Panc1 (cell line): ENCODE measurements around the gene BBC3. TPM values are rescaled to one million over a fixed set of nuclear protein-coding genes. Genes with fewer than 3 reads are reported as not detected.

Source experiments
- ATAC-seq: fragments of 200-7000 bp; cut with Tn5 transposase; 2 replicates; pipeline ENCODE4 v1.9.1; 2020; ENCODE audit warnings: mild to moderate bottlenecking, moderate library complexity
- BruUV-seq: library from RNA; stranded (reverse); fragments of 400-500 nt; replicated peaks from 2 replicates; lab custom pipeline; 2021; lab: Mats Ljungman, UMichigan
- CTCF ChIA-PET: fragments of 300-600 bp; sonication (Branson Sonifier 250); formaldehyde crosslinking; loops from one replicate; lab custom pipeline; 2022; ENCODE audit warnings: antibody characterized with exemption; lab: Charles Lee
- POLR2A ChIA-PET: fragments of 300-600 bp; sonication (Branson Sonifier 250); formaldehyde crosslinking; loops from one replicate; lab custom pipeline; 2022; ENCODE audit warnings: antibody characterized with exemption; lab: Charles Lee
- DNase-seq: peaks from one replicate; pipeline ENCODE4 v3.0.0-alpha.2; 2010; ENCODE audit warnings: low read depth, low spot score
- H3K27ac ChIP-seq: 2 replicates; pipeline ENCODE4 v1.5.1; 2011; ENCODE audit warnings: mild to moderate bottlenecking, low read length, inconsistent platforms
- H3K27me3 ChIP-seq: fragments of 200-500 bp; sonication (Bioruptor generic); 2 replicates; pipeline ENCODE4 v1.6.0; 2014; ENCODE audit warnings: low read length, inconsistent platforms; ENCODE audit not compliant: control insufficient read depth, insufficient read depth
- H3K36me3 ChIP-seq: fragments of 200-500 bp; sonication (Bioruptor generic); 2 replicates; pipeline ENCODE4 v1.5.1; 2014; ENCODE audit warnings: inconsistent platforms, mild to moderate bottlenecking, low read length, moderate library complexity; ENCODE audit not compliant: control insufficient read depth, insufficient read depth
- H3K4me1 ChIP-seq: 2 replicates; pipeline ENCODE4 v1.5.1; 2011; ENCODE audit warnings: inconsistent platforms, mild to moderate bottlenecking, low read length, moderate library complexity; ENCODE audit not compliant: control insufficient read depth, insufficient read depth
- H3K4me3 ChIP-seq, 2 experiments: 2 replicates each; pipeline ENCODE4 v1.5.1; 2011 to 2012; ENCODE audit warnings: low read depth in 2 of 2, low read length in 2 of 2, mild to moderate bottlenecking in 2 of 2, inconsistent platforms in 1 of 2, moderate library complexity in 1 of 2
- H3K9me3 ChIP-seq: fragments of 200-500 bp; sonication (Bioruptor generic); 2 replicates; pipeline ENCODE4 v1.5.1; 2014; ENCODE audit warnings: low read depth, mild to moderate bottlenecking, inconsistent platforms, low read length, moderate library complexity; ENCODE audit not compliant: control insufficient read depth, insufficient read depth
- POLR2AphosphoS5 ChIP-seq: IDR thresholded peaks from 2 replicates; pipeline ENCODE4 v1.6.1; 2012; ENCODE audit warnings: mild to moderate bottlenecking, low read depth, low read length, moderate library complexity
- REST ChIP-seq, 2 experiments: IDR thresholded peaks; 2 replicates each; pipeline ENCODE4 v1.6.1; 2011 to 2012; ENCODE audit warnings: low read depth in 2 of 2, control low read depth in 1 of 2, low read length in 1 of 2, mild to moderate bottlenecking in 1 of 2, moderate library complexity in 1 of 2; ENCODE audit not compliant: insufficient read depth in 1 of 2
- SIN3A ChIP-seq: IDR thresholded peaks from 2 replicates; pipeline ENCODE4 v1.6.1; 2012; ENCODE audit warnings: low read depth, mild to moderate bottlenecking, low read length, moderate library complexity, borderline replicate concordance; ENCODE audit not compliant: insufficient read depth
- TCF7L2 ChIP-seq: IDR thresholded peaks from 2 replicates; pipeline ENCODE4 v1.6.1; 2011; ENCODE audit warnings: mild to moderate bottlenecking, low read depth, low read length, inconsistent platforms
- in situ Hi-C: cut with HindIII; loops from 2 replicates; pipeline ENCODE4 v1.10.0; 2016; ENCODE audit warnings: low sequenced_read_pairs, low pct_unique_long_range_greater_than_20kb
- intact Hi-C: fragments of 100-400 bp; cut with micrococcal nuclease; formaldehyde crosslinking; loops from one replicate; pipeline ENCODE4 v1.10.0; 2022; ENCODE audit not compliant: unreplicated experiment
- total RNA-seq: library from RNA; stranded (reverse); gene quantifications from one replicate; pipeline ENCODE4 v1.2.1, GENCODE V29; 2021; ENCODE audit not compliant: unreplicated experiment
- TF ChIP-seq, protein P1 (sequence below): fragments of 450-650 bp; IDR thresholded peaks from 2 replicates; pipeline ENCODE4 v1.5.1; 2017; ENCODE audit warnings: mild to moderate bottlenecking

The BBC3 gene
- total RNA-seq, 1 experiment from 2014 or later, result 7.6 TPM

- intact Hi-C loops, result no loop called here
- peak overlapping the region in 1 of 2 experiments; percentile 17; a peak in 1 of 4 replicates for H3K4me3 ChIP-seq
- ChIA-PET POLR2A (interaction anchor here (0.5 kb wide), 1 partner anchor 428 kb away, joined by 8 read pairs; no protein-coding TSS in a partner anchor), CTCF (no interaction called here)
- H3K27ac ChIP-seq, result no peak overlapping the region
- TF ChIP-seq TCF7L2, result no peak
- no peak for TF ChIP-seq REST (IDR thresholded peaks at IDR 0.05; ENCODE audit: insufficient read depth in 1 of 2, low read depth in 2 of 2, low read length in 1 of 2)
- no peak for TF ChIP-seq SIN3A
- TF ChIP-seq, protein P1, sequence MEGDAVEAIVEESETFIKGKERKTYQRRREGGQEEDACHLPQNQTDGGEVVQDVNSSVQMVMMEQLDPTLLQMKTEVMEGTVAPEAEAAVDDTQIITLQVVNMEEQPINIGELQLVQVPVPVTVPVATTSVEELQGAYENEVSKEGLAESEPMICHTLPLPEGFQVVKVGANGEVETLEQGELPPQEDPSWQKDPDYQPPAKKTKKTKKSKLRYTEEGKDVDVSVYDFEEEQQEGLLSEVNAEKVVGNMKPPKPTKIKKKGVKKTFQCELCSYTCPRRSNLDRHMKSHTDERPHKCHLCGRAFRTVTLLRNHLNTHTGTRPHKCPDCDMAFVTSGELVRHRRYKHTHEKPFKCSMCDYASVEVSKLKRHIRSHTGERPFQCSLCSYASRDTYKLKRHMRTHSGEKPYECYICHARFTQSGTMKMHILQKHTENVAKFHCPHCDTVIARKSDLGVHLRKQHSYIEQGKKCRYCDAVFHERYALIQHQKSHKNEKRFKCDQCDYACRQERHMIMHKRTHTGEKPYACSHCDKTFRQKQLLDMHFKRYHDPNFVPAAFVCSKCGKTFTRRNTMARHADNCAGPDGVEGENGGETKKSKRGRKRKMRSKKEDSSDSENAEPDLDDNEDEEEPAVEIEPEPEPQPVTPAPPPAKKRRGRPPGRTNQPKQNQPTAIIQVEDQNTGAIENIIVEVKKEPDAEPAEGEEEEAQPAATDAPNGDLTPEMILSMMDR, result no peak
- no peak for TF ChIP-seq POLR2AphosphoS5
- H3K9me3 ChIP-seq, result no peaks in the 10 kb centered on the region
- H3K4me1 ChIP-seq, result peaks cover 4% of the 10 kb centered on the region
- no peaks in the 10 kb centered on the region for H3K36me3 ChIP-seq
- H3K27me3 ChIP-seq, result no peaks in the 10 kb centered on the region
- BruUV-seq, result no TSS peak
- DNase-seq (no peak), ATAC-seq (no peak)
- in situ Hi-C loops, result no loop called here
These were observed 8.8 kb upstream of the BBC3 start for GRCh38 chr19:47239610-47240296.

DNA sequence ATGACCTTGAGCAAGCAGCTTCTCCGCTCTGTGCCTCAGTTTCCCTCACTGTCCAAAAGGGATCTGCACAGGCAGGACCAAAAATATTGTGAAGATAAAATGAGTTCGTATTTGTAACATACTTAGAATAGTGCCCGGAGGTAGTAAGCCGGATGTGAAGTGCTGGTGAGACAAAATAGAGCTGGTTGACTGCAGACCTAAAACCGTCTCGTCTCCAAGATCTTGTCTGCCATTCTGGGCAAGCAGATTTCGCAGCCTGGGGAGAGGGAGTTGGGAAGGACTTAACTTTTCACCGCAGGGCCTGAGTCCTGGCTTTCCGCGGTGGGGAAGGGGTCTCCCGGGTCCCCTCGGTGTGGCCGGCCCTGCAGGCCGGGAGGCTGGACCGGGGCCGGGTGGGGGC, 8.2 kb upstream of the BBC3 start:
- Histone ChIP-seq H3K4me1 (peaks cover 4% of the 10 kb centered on the region), H3K9me3 (no peaks in the 10 kb centered on the region), H3K27me3 (no peaks in the 10 kb centered on the region), H3K27ac (no peak overlapping the region), H3K36me3 (no peaks in the 10 kb centered on the region), H3K4me3 (peak overlapping the region in 1 of 2 experiments; percentile 8; a peak in 1 of 4 replicates)
- in situ Hi-C loops, result no loop called here
- DNase-seq, result no peak
- no peak for ATAC-seq
- ChIA-PET CTCF (no interaction called here), POLR2A (interaction anchor here (0.5 kb wide), 1 partner anchor 428 kb away, joined by 8 read pairs; no protein-coding TSS in a partner anchor)
- intact Hi-C loops, result no loop called here
- no TSS peak for BruUV-seq
- TF ChIP-seq REST (IDR thresholded peaks at IDR 0.05; ENCODE audit: insufficient read depth in 1 of 2, low read depth in 2 of 2, low read length in 1 of 2) (no peak), POLR2AphosphoS5 (no peak), SIN3A (no peak), TCF7L2 (no peak)
- TF ChIP-seq, protein P1, result no peak
